T-helper 9 cell (primary cell): ENCODE measurements around the gene AQP2.

Experiments used
- DNase-seq: peaks from one replicate; pipeline ENCODE4 v3.0.0-alpha.2; 2020
- total RNA-seq, 2 donors: gene quantifications; one replicate each; lab custom pipeline; 2026; lab: John Stamatoyannopoulos, UW

The AQP2 gene, protein sequence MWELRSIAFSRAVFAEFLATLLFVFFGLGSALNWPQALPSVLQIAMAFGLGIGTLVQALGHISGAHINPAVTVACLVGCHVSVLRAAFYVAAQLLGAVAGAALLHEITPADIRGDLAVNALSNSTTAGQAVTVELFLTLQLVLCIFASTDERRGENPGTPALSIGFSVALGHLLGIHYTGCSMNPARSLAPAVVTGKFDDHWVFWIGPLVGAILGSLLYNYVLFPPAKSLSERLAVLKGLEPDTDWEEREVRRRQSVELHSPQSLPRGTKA
- total RNA-seq: 0 reads per million in 2 donors

DNA sequence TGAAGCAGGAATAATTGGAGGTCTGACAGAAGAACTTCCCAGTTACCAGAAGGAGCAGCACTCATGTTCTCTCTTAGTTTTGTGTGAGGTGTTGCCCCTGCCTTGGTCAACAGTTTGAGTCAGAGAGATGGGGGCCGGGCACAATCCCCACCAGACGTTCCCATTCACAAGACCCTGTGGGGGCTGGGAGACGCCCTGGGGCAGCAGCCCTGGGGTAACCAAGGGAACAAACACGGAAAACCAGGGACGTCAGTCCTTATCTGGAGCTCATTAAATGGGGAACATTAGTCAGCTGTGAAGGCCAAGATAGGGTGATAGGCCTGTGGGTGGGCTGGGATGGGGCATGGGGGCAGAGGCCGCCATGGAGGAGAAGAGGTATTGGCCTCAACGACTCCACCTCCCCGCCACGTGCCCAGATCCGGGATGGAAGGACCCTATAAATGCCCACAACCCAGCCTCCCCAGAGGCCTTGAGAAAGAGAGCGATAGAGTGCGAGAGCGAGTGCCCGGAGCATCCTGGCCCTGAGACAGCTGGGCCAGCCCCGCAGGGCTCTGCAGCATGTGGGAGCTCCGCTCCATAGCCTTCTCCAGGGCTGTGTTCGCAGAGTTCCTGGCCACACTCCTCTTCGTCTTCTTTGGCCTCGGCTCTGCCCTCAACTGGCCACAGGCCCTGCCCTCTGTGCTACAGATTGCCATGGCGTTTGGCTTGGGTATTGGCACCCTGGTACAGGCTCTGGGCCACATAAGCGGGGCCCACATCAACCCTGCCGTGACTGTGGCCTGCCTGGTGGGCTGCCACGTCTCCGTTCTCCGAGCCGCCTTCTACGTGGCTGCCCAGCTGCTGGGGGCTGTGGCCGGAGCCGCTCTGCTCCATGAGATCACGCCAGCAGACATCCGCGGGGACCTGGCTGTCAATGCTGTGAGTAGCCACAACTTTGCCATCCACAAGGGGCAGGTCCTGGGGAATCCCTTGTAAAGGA is at the start of gene AQP2:
Gene AQP2, plus strand, starts transcription at position 465 of the 979 bp plus-strand sequence. Its CDS starts 94 bp downstream, at position 559.
- no peak for DNase-seq

DNA sequence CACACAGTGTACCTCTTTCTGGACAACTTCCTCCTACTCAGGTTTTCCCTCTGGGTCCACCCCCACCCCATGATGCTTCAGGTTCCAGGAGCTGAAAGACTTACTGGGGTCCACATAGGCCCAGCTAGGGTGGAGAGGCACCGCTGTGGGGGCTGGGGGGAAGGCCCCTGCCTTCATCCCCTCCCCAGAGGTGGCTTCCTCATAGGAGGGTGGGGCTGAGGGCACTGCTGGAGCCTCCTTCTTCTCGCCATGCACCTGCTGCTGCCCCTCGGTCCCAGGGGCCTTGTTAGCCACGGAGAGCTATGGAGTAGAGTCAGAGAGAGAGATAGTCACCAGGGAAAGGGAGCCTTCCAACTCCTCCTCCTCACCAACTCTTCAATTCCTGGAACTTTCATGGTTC is 49.5 kb upstream of the AQP2 start:
- no peak for DNase-seq

DNA sequence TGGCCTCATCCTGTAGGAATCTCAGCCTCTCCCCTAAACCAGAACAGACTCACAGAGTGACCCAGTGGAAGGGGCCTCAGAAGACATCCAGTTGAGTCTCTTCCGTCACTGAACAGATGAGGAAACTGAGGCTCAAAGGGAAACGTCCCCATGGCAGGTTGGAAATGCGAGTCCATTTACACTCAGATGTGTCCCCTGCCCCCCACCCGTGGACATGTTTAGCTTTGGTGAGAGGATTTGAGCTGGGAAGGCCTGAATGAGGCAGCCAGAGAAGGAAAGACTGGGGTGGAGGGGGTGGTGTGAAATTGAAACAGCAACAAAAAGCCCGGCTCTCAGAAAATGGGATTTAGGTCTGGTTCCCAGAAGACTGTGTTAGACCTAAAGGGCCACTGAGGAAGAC is 48.6 kb upstream of the AQP2 start:
- no peak for DNase-seq

DNA sequence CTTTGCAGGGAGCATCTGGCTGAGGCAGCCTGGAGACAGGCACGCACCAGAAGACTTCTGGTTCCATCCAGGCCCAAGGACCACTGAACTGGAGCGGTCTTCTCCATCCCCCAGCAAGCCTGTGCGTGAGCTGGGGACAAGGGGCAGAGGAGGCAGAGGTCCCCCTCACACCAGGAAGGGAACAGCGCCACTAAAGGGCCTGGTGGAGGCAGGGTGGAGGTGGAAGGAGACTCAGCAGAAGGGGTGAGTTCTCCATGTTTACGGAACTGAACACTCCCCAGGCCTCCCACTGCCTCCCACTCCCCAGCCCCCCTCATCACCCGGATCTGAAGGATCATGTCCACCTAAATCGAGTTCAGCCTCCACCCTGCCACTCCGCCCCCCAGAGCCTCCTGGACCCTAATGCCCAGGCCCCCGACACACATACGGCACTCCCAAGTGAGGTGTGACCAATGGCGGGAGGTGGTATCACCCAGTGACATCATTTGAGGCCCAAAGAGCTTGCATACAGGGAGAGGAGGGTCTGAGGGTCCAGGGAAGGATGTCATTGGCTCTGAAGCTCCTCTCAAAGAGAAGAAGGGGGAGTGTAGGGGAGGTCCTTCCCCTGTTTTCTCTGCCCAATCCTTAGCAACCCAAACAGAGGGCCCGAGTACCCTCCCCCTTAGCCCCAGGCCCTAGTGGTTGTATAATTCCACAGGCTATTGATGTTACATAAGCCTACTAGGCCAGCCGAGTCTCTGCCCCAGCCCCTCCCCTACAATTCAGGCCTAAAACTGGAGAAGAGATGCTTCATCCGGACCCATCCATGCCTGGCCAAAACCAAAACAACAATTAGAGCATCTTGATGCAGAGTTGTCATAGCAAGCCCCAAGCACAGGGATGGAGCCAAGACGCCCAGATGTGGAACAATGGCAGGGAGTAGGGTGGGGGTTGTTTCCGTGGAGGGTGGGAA is 47.9 kb upstream of the AQP2 start:
- no peak for DNase-seq

DNA sequence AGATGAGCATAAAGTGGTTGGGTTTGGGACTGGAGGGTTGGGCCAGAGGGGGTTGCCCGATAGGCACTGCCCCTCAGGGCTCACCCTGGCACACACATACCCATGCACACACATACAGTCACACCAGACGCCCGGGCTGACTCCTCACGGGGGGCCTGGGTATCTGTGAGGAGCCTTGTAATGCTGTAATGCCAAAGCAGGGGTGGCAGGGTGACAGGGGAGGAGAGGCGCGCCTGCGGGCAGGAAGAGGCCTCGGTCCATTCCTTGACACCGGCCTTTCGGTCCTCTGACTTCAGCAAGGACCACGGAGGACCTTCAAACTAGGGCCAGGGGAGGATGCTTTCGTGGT is 47.2 kb upstream of the AQP2 start:
- DNase-seq: no peak

DNA sequence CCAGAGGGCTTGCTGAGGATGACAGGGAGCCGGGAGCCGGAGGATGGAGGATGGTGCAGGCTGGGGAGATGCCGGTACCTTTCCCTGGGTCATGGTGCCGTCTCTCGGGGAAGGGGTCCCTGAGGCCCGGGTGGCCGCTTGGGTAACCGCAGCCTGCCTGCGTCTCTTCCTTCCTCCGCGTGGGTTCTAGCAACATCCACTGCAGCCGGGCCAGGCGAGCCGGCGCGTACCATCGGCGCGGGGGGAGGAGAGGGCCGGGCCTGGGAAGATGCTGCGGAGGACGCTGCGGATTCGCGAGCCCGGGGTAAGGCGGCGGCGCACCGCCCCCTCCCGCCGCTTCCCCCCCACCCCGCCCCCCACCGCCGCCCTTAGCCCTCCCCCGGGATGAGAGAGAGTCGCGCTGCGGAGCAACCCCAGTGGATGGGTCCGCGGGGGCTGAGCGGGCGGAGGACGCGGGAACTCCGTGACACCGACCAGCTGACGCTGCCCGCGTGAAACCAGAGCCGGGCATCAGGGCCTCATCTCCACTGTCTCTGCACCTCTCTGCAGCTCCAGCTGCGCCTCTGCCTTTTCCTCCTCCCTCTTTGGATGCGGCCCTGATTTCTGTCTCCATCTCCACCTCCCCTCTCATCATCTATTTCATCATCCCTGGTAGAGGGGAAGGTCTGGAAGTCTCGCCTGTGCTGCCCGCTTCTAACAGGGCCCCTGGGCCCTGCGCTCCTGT is 46.7 kb upstream of the AQP2 start, which contains the start of gene FAIM2:
Gene FAIM2, minus strand, starts transcription at position 201 of the 724 bp plus-strand sequence. Its CDS starts 108 bp downstream, at position 93.
- peak; percentile 19 for DNase-seq

DNA sequence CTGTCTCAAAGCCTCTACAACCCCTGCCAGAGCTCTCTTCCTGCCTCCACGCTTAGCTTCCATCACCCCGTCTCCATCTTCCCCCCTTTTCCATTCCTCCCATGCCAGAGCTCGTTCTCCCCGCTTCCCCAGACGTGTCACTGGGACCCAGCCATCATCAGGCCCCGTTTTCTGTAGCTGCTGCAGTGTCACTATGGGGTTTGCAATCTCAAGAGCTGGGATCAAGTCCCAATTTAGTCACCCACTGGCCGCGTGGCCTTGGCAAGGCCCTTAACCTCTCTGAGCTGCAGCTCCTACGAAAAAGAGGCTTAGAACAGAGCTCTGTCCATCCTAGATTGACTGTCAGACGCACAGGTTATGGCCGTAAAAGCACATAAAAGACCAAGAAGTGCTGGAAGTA is 45.9 kb upstream of the AQP2 start:
- no peak for DNase-seq

DNA sequence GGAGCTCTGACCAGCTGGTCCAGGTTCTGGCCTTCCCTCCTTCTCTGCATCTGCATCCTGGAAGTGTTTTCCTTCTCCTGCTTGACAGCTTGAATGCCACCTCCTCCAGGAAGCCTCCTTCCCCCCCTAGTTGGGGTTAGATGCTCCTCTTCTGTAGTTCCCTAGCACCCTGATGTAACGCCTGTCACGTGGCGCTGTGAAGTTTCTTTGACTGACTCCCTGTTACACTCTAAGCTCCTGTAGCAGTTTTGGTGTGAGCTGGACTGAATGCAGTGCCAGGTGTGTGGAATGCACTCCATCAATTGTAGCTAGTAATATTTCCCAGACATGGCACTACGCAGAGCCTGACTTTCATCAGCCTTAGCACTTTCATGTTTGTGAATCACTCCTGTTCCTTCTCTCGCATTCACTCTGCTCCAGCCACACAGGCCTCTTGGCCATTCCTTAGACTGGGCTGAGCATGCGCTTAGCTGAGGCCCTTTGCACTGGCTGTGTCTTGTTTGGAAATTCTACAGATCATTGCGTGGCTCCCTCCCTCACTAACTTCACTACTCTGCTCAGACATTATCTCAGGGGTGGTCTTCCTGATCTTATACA is 44.7 kb upstream of the AQP2 start:
- no peak for DNase-seq

DNA sequence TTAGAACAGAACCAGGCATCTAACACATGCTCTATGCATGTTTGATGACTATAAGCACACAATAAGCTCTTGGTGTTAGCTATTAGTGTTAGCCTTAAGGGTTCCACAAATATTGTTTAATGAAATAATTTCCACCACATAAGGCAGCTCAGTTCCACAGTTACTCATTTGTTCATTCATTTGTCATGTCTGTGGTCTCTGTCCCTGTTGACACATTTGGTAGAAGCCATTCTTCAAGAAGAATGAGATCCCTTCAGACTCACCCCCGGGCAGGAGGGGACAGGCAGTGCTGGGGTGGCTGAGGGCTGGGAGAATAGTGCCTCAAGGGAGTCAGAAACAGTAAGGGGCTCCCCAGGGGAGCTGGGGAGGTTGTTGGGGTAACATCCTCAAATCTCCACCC is 43.2 kb upstream of the AQP2 start:
- DNase-seq: no peak

DNA sequence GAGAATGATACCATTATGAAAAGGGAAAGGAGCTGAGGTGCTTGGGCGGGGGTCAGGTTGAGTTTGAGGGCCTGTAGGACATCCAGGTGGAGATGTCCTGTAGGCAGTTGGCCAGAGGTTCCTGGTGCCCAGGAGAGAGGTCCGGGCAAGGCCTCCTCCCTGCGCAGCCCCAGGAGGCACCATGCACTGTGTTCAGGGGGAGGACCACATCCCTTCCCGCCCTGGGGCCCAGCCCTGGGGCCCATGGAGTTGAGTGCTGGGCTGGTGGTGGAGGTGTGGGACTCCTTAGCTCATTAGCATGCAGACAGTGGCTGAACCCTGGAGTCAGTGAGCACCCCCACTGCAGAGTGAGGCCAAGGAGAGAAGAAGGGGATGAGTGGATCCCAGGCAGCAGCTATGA is 41.2 kb upstream of the AQP2 start:
- no peak for DNase-seq

DNA sequence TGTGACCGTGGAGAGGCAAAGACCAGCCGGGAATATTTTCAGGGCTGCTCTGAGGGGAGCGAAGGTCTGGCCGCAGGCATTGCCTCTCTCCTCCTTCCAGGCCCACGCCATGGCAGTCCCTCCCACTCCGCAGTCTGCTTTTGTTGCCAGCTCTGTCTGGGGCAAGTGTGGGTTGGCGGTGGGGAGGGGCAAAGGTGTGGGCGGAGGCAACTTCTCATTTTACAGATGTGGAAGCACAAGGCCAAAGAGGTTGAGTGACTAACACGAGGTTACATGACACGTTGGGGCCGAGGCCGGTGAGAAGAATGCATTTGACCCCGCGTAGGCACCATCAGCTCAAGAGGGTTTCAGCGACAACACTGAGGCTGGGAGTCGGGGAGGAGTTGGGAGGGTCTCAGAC is 40.7 kb upstream of the AQP2 start:
- DNase-seq: no peak

DNA sequence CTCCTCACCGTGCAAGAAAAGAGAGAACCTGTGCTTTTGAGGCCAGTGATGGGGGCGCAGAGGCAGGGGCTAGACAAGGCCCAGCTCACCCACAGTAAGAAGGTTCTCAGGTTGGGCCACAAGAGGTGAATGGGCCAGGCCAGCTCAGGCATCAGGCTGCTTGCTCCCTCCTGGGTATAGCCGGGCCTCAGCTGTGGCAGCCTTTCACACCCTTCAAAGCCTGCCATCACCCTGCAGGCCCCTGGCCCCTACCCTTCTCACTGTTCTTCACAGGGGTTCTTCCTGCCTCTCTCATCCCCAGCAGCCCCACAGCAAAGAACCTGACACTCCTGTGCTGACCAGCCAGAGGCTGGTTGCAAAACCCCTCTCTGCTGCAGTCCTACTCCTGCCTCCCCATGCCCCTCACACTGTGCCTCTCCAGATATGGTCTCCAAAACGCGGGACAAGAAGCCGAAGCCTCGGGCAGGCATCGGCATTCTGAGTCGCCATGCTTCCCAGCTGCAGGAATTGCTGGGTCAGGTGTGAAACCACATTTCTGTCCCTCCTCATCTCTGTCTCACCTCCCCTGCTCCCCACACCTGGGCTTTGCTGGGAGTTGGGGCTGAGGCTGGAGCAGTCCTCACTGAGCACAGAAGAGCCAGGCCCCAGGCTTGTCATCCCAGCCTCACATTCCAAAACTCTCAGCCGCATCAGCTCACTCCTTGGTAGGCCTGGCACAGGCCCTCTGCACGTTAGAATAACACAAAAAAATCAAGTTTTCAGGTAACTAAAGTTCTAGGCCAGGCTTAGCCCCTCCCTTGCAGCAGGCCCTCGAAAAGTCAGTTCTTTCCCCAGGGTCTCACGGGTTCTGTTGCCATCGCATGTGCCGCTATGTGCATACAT is 40.0 kb upstream of the AQP2 start:
- DNase-seq: no peak

DNA sequence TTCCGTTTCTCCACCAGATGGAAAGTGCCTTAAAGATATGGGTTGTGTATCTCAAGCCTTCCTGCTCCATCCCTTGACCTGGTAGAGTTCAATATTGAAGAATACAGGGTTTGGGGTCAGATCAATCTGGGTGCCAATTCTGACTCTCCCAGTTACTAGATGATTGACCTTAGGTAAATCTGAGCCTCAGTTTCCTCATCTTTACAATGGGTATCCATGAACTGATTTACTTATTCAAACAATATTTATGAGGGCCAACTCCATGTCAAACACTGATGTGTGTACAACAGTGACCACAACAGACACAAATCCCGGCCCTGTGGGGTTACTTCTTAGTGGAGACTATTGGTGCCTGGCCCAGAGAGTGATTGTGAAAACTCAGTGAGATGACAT is 39.3 kb upstream of the AQP2 start:
- no peak for DNase-seq

DNA sequence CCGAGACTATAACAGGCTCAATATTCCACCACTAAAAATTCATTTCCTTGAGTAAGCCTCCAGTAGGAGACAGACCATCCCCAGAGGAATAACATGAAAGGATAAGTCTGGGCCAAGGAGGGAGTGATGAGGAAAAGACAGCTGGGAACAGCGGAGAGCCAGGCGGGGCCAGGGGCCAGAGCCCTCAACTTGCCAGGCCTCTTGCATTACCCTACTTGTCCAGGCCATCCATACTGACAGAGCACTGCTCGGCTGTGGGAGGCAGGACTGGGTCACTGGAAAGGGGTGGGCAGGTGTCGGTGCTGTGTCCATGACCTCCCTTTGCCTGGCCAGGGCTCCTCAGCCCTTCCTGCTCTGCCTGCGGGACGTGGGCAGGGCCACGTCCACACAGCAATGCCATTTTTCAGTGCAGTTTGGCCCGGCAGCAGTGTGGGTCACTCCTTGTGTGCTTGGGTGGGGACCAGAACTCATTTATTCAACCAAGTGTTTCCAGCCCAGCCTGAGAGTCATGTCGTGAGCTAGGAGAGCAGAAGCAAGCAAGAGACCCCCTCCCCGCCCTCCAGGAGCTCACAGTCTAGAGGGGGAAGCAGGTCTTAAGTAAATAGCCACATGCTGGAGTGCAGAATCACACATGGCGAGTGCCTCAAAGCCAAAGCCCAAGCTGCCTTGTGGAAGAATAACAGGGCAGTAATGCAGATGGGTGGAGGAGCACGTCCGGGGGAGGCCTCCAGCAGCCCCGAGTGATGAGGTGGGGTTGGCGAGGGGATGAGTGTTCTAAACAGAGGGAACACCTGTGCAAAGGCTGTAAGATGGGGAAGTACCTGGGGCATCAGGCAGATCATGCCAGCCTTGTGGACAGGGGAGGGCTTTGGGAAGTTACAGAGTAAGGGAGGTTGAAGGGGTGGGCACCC is 37.9 kb upstream of the AQP2 start:
- no peak for DNase-seq

DNA sequence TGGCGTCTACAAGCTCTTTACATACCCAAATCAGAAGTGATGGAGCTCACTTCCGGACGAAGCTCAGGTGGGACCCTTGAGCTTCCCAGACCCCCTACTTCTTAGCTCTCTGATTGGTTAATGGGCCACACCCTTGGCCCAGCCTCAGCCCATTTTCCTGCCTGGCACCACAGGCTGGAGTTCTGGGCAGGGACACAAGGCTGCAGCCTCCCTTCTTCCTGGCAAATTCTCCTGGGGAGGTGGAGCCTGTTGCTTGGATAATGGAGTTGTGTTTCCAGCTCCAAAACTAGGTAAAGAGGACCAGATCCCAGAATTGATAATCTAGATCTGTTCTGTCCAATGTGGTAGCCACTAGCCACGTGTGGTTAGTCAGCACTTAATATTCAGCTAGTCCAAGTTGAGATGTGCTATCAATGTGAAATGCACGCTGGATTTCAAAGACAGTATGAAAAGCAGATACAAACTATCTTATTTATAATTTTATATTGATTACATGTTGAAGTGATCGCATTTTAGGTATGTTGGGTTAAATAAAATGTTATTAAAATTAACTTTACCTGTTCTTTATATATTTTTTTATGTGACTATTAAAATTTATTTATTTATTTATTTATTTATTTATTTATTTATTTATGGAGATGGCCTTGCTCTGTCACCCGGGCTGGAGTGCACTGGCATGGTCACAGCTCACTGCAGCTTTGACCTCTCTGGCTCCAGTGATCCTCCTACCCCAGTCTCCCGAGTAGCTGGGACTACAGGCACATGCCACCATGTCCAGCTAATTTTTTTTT is 34.2 kb upstream of the AQP2 start:
- no peak for DNase-seq

DNA sequence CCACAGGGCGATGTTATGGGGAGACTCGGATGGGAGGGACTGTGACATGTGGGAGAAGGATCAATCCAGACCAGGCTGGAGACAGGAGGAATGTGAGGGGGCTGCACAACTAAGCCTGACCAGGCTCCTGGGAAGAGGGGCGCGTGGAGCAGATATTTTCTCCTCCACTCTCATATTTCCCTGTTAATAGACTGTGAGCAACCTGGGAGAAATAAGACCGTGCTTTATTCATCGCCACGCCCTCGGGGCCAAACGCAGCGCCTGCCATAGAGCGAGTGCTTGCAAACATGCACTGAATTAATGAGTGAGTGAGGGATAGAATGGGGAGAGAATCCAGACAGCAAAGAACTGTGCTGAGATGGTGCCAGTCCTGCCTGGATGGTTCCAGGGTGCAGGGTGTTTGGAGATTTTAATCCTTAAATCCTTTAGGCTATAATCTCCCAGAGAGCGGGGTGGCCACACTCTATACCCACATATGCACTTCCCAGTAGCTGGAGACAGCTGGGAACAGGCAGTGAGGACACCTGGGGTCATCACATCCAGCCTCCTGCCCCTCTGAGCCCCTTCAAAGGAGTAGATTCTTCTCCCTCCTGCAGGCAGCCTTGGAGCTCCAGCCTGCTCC is 33.3 kb upstream of the AQP2 start:
- no peak for DNase-seq

DNA sequence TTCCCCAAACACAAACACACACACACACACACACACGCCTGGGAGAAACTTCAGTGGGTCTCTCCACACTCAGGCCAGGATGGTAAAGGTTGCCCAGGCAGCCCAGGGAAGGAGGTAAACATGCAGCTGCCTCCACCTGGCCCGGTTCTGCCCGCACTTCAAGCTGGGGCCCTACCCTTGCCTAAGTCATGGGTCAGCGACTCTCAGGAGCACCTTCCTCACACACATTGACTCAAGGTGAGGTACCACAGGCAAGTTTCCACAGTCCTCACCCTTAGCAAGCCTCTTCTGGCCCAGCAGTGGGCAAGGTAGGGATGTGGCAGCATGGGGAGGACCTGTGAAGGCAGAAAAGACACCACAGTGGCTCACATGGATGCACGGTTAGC is 32.8 kb upstream of the AQP2 start:
- no peak for DNase-seq

DNA sequence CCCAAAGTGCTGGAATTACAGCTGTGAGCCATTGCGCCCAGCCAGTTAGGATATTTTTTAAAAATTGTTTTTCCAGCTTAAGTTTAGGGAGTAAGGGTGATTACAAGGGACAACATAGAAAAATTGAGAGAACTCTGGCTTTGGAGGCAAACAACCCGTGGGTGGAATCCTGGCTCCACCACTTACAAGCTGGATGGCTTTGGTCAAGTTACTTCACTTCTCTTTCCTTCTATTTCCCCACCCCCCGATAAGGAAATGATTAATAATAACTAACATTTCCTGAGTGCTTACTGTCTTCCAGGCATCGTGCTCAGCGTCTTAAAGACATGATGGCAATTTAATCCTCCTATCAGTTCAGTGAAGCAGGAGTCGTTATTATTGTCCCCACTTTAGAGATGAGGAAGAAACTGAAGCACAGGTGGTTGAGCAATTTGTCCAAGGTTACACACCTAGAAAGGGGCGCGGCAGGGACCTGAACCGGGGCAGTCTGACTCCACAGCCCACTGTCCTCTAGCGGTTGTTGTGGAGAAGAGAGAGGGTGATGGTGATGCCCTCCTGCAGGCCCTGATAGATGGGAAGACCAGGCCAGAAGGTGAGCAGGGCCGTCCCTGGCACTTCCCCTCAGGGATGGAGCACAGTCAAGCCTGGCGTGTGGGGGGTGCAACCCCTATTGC is 30.2 kb upstream of the AQP2 start:
- no peak for DNase-seq
